ENCODE measurements around the gene PPP4R4.
A peak's percentile ranks its signal among the peaks of the same experiment; 100 is the strongest.
"Not testable (repeated sequence)": the region's sequence is repeated elsewhere in the genome, so short reads cannot be mapped to it uniquely, and the experiment has no call there.

Gene PPP4R4

GRCh38 chr14:94145902-94146527, 28.1 kb upstream of the PPP4R4 start:
- DNase-seq: no peak

DNA sequence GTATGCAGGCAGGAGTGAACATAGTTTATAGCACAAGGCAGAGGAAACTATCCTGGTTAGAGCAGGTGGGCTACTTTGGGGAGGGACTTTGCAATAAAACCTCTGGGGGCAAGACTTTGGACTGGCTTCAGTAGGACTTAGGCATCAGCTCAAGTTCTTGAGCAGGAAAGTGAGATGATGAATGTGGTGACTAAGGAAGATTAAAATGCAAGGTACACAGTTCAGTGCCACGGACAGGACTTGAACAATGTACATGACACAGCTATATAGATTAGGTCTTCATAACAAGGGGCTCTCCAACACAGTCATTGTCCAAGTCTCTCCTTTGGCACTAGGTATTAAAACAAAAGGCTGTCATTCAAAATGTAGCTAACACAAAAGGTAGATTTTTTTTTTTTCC, 21.4 kb upstream of the PPP4R4 start:
- no peak for DNase-seq

DNA sequence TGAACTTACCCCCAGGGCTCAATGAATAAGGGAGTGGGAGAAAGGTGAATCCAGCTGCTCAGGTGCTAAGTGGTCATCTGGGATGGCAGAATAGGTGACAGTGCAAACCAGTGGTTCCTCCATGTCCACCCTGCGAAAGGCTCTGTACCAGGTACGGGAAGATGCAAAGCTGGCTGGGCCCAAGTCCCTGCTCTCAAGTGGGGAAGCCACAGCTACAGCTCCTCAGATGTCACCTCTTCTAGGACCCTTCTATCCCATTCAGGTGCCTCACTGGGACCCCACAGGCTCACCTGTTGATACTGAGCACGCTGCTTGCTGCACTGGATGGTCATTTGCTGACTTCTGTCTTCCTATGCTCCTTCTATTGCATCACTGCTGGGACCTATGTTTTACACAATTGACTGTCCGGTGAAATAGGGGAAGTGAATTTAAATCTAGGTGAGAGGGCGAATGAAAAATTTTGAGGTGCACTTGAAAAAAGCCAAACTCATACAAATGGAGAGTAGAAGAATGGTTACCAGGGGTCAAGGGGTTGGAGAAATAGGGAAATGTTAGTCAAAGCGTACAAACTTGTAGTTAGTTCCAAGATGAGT, 20.3 kb upstream of the PPP4R4 start:
- no peak for DNase-seq

DNA sequence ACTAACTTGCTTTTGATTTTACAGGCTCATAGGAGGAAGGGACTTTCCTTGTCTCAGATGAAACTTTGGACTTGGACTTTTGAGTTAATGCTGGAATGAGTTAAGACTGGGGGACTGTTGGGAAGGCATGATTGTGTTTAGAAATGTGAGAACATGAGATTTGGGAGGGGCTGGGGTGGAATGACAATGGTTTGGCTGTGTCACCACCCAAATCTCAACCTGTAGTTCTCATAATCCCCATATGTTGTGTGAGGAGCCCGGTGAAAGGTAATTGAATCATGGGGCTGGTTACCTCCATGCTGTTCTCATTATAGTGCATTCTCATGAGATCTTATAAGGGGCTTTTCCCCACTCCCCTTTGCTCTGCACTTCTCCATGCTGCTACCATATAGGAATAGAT, 18.0 kb upstream of the PPP4R4 start:
- DNase-seq: not testable (repeated sequence)

DNA sequence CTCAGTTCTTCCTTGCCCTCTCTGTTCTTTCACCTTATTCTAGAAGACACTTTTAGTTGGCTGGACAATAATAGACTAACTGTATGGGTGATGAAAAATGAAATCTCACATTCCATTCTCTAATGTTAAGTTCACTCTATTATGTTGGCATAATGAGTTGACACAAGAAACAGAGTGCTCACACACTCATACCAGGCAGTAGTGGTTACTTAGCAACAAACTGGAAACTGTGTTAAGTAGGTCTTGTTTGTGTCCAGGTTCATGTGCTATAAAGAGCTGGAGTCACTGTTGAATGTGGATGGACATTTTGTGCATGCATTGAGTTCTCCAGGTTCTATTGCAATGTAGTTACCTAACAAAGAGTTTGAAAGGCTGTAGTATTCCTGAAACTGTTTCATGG, 16.9 kb upstream of the PPP4R4 start:
- DNase-seq: no peak

- DNase-seq: no peak
Measured at GRCh38 chr14:94158239-94158883, 15.8 kb upstream of the PPP4R4 start.

DNA sequence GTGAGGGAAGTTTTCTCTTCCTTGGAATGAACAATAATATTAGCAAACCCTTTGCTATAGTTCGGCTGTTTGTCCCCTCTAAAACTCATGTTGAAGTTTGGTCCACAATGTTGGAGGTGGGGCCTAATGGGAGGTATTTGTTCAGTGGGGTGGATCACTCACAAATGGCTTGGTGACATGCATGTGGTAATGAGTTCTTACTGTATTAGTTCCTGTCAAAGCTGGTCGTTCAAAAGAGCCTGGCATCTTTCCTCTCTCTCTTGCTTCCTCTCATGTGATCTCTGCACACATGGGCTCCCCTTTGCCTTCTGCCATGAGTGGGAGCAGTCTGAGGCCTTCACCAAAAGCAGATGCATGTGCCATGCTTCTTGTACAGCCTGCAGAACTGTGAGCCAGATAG, 13.1 kb upstream of the PPP4R4 start:
- DNase-seq: no peak

DNA sequence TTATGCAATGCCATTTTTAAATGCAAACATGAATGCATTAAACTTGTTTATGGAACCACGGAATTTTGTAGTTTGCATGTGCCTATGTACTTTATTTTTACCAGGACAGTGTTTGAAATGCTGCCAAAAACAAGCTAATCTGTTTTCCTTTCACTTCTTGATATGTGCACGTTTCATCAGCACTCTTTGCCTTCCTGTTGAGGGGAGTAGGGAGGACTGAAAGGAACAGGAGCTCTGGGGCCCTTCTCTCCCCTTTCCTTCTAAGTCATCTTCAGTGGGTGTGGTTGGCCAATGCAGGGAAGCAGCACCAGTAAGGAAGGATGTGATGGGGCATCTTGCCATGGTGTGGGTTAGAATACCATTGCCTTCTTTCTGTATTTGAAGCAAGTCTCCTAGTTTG, 12.1 kb upstream of the PPP4R4 start:
- no peak for DNase-seq

DNA sequence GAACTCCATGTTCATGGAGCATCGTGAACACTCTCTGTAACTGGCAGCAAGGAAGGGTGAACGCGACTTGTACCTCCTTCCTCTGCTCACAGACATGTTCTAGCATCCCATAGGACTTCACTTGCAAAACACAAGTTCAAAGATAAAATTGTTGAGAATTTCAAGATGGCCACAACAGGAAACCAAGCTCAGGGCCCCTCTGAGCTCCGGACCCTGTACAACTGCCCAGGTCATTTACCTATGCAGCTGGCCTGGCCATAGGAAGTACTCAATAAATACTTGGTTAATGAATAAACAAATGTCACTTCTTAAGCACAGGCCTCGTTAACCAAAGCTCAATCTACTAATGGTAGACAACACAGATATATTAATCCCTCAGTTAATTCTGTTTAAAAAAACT, 11.7 kb upstream of the PPP4R4 start:
- no peak for DNase-seq

DNA sequence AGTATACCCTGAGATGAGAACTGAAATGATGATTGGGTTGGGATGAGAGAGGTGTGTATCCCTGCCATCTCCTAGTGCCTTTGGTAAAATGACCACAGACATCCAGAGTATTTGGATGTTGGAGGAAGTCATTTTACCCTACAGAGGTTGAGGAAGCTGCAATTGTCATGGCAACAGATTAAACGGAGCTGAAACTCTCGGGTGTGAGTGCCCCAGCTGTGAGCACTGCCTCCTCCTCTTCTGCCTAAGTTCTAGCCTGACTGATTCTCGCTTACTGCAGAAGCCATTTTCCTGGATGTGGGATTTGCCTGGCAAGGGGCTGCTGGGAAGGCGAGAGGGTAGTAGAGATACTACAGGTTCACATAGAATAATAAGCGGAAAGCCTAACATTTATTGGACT, 10.3 kb upstream of the PPP4R4 start:
- DNase-seq: no peak

- DNase-seq: no peak
Measured at GRCh38 chr14:94164685-94165431, 9.3 kb upstream of the PPP4R4 start.

- DNase-seq: no peak
Measured at GRCh38 chr14:94165744-94166143, 8.4 kb upstream of the PPP4R4 start.

DNA sequence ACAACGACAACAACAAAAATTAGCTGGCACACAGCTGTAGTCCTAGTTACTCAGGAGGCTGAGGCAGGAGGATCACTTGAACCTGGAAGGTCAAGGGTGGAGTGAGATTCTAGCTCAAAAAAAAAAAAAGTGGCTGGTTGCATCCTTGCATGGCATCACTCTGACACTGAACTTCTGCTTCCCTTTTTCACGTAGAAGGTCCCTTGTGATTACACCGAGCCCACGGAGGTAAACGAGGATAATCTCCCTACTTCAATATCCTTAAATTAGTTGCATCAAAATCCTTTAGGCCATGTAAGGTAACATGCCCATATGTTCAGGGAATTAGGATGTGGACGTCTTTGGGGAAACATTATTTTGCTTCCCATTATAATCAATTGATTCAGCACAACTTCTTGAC, 4.0 kb upstream of the PPP4R4 start:
- DNase-seq: no peak

DNA sequence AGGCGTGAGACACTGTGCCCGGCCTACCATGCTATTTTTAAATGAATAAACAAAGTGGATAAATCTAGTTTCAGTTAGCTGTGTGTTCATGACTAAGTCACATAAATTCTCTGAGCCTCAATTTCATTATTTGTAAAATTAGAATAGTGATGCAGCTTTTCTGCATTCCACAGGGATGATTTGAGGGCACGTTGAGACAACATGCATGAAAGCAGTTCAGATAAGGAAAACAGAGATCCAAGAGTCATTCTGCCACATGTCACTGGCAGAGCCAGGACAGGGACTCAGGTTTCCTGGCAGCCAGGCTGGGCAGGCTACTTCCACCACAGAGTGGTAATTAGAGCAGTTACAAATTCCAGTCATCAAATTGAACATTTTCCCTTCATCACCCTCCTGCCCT, 2.9 kb upstream of the PPP4R4 start:
- DNase-seq: no peak

GRCh38 chr14:94172545-94172944, 1.6 kb upstream of the PPP4R4 start:
- no peak for DNase-seq

- no peak for DNase-seq
Measured at GRCh38 chr14:94173471-94173884, 644 bp upstream of the PPP4R4 start.

- DNase-seq: no peak
Measured at GRCh38 chr14:94174604-94175010, 485 bp downstream of the PPP4R4 start.

GRCh38 chr14:94175011-94175745, 1.1 kb downstream of the PPP4R4 start:
- DNase-seq: no peak

DNA sequence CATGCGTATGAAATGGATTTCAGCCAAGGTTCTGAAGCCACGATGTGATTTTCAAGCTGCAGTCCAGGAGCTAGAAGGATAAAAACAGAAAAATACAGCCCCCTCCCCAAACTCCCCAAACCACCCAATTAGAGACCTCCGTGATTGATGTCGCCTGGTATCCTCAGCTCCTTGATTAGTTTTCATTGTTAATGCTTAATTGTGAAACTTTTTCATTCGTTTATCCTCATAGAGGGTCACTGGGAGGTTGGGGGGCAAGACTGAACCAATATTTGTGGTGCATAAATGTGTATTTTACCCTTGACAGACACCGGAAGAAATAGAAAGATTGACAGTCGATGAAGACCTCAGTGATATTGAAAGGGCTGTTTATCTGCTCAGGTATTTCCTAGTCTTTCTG, 1.6 kb downstream of the PPP4R4 start:
- no peak for DNase-seq

- DNase-seq: no peak
Measured at GRCh38 chr14:94176808-94177207, 2.7 kb downstream of the PPP4R4 start.

- DNase-seq: no peak
Measured at GRCh38 chr14:94177806-94178205, 3.7 kb downstream of the PPP4R4 start.

DNA sequence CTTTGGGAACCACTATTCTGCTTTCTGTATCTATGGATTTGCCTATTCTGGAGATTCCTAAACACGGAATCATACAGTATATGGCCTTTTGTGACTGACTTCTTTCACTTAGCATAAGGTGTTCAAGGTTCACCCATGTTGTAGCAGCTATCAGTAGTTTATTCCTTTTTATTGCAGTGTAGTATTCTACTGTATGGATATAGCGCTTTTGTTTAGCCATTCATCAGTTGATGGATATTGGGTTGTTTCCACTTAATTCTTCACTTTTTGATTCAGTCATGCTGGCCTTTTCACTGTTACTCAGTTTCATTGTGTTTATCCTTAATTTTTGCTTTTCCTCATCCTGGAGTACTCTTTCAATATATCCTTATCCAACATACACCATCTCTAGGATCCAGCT, 5.1 kb downstream of the PPP4R4 start:
- no peak for DNase-seq

DNA sequence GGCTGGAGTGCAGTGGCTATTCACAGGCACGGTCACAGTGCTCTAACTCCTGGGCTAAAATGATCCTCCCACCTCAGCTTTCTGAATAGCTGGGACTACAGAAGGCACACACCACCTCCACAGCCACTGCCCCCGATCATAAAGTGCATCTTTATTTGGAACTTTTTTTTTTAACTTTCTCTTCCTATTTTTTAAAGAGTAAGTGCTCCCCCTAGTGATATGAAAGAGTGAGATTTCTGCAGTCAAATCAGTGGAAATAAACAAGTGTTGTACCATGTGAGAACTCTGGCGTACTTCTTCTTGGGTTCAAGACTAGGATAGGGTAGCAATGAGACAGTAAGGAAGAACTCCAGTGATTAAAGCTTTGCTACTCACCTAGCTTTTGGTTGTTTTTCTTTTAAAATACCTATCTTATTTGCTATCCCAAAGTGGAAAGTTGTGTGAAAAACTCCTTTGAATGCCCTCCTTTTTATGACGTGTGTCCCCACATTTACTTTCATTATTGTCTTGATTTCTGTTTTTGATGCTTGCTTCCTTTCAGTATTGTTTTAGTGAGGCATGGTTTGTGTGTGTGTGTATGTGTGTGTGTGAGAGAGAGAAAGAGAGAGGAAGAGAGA, 6.6 kb downstream of the PPP4R4 start:
- DNase-seq: peak in 1 of 2 donors; percentile 82

Data from hippocampal formation (tissue), 2 donors.